HL-60 (cell line): ENCODE results near the gene SLITRK4.
A peak's percentile ranks its signal among the peaks of the same experiment; 100 is the strongest.

Experiments
- DNase-seq, 2 experiments: peaks; one replicate each; pipeline ENCODE4 v3.0.0-alpha.2; 2010 to 2020; ENCODE audit warnings: low read depth in 1 of 2, low spot score in 1 of 2
- H3K27ac ChIP-seq: fragments of 250-450 bp; sonication (Bioruptor Pico); replicated peaks from 2 replicates; pipeline ENCODE4 v1.5.1; 2020; ENCODE audit warnings: mild to moderate bottlenecking, moderate library complexity
- H3K27me3 ChIP-seq: fragments of 250-450 bp; sonication (Bioruptor Pico); 2 replicates; pipeline ENCODE4 v1.5.1; 2021; ENCODE audit warnings: mild to moderate bottlenecking, moderate library complexity; ENCODE audit not compliant: insufficient read depth, poor library complexity, severe bottlenecking
- H3K4me3 ChIP-seq: replicated peaks from 2 replicates; pipeline ENCODE4 v1.5.1; 2011; ENCODE audit warnings: mild to moderate bottlenecking, control low read depth, low read length; ENCODE audit not compliant: insufficient read depth
- GABPA ChIP-seq: IDR thresholded peaks from 2 replicates; pipeline ENCODE4 v1.6.1; 2012; ENCODE audit warnings: low read depth
- POLR2AphosphoS5 ChIP-seq: IDR thresholded peaks from 2 replicates; pipeline ENCODE4 v1.6.1; 2012; ENCODE audit warnings: low read depth
- REST ChIP-seq: IDR thresholded peaks from 2 replicates; pipeline ENCODE4 v1.6.1; 2012; ENCODE audit warnings: low read depth; ENCODE audit not compliant: insufficient replicate concordance
- SPI1 ChIP-seq: IDR thresholded peaks from 2 replicates; pipeline ENCODE4 v1.6.1; 2012; ENCODE audit warnings: low read depth, mild to moderate bottlenecking, borderline replicate concordance
- TF ChIP-seq, protein P1 (sequence below): IDR thresholded peaks from one replicate; pipeline ENCODE4 v1.5.1; 2011; ENCODE audit warnings: low read length, control low read depth, inconsistent platforms; ENCODE audit not compliant: insufficient read depth

The SLITRK4 gene

GRCh38 chrX:143669395-143669794 lies 33.5 kb upstream of the SLITRK4 start:
- DNase-seq = no peak
- Histone ChIP-seq H3K27ac (no peak overlapping the region), H3K27me3 (no peaks in the 10 kb centered on the region), H3K4me3 (no peak overlapping the region)
- no peak for TF ChIP-seq GABPA
- TF ChIP-seq SPI1 = no peak
- no peak for TF ChIP-seq REST
- TF ChIP-seq, protein P1, sequence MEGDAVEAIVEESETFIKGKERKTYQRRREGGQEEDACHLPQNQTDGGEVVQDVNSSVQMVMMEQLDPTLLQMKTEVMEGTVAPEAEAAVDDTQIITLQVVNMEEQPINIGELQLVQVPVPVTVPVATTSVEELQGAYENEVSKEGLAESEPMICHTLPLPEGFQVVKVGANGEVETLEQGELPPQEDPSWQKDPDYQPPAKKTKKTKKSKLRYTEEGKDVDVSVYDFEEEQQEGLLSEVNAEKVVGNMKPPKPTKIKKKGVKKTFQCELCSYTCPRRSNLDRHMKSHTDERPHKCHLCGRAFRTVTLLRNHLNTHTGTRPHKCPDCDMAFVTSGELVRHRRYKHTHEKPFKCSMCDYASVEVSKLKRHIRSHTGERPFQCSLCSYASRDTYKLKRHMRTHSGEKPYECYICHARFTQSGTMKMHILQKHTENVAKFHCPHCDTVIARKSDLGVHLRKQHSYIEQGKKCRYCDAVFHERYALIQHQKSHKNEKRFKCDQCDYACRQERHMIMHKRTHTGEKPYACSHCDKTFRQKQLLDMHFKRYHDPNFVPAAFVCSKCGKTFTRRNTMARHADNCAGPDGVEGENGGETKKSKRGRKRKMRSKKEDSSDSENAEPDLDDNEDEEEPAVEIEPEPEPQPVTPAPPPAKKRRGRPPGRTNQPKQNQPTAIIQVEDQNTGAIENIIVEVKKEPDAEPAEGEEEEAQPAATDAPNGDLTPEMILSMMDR = no peak
- TF ChIP-seq POLR2AphosphoS5 = no peak

DNA sequence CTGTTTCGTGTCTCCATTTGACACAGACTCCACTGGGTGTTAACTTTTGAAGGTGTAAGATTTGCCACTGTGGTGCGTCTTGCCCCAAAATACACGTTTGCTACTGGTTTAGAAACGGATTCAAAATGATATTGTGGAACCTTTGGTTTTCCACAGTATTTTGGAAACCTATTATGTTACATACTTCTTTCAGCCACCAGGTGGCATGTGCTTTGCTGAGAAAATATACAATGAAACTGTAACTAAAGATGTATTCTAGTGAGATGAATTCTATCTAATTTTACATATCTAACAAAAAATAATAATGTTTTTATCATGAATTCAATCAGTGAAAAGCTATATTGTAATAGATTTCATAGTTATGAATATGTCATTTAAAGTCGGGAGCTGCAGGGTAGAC lies 28.4 kb upstream of the SLITRK4 start:
- Histone ChIP-seq H3K27ac (no peak overlapping the region), H3K4me3 (no peak overlapping the region), H3K27me3 (no peaks in the 10 kb centered on the region)
- TF ChIP-seq REST (no peak), SPI1 (no peak), GABPA (no peak)
- DNase-seq = peak in 1 of 2 experiments; percentile 3

- no peak for TF ChIP-seq GABPA
- TF ChIP-seq POLR2AphosphoS5 = no peak
- TF ChIP-seq, protein P1 = no peak
- no peak for TF ChIP-seq REST
- TF ChIP-seq SPI1 = no peak
- Histone ChIP-seq H3K4me3 (no peak overlapping the region), H3K27me3 (no peaks in the 10 kb centered on the region), H3K27ac (no peak overlapping the region)
- DNase-seq = no peak
These were observed 27.9 kb upstream of the SLITRK4 start for GRCh38 chrX:143663755-143664154.
